Erythroblast (primary cell): ENCODE results near the gene UPK1B.

Experiments used
- GATA1 ChIP-seq: IDR thresholded peaks from 2 replicates; pipeline ENCODE4 v1.6.1; 2011; ENCODE audit warnings: low read depth, mild to moderate bottlenecking, control low read depth, low read length, moderate library complexity
- POLR2A ChIP-seq: IDR thresholded peaks from 2 replicates; pipeline ENCODE4 v1.6.1; 2011; ENCODE audit warnings: mild to moderate bottlenecking, low read length

DNA sequence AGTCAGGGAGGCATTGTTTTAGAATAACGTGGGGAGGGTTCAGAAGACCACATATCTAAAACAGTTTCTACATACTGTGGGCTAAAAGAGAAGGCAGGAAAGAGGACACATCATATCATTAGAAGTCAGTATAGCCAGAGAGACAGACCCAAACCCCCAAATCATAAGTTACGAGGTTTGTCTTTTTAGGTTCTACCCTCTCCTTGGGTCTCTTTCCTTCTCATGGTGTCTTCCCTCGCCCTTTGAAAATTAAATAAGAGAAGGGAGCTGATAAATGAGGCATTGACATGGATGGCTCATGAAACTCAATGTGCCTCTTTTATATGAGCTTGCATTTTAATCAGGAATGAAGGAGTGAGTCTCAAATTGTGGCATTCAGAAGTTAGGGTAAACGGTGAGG, 3.4 kb downstream of the UPK1B start:
- TF ChIP-seq POLR2A (no peak), GATA1 (no peak)
